ENCODE results near the gene ST3GAL4.
A peak's percentile ranks its signal among the peaks of the same experiment; 100 is the strongest.

Gene ST3GAL4

DNA sequence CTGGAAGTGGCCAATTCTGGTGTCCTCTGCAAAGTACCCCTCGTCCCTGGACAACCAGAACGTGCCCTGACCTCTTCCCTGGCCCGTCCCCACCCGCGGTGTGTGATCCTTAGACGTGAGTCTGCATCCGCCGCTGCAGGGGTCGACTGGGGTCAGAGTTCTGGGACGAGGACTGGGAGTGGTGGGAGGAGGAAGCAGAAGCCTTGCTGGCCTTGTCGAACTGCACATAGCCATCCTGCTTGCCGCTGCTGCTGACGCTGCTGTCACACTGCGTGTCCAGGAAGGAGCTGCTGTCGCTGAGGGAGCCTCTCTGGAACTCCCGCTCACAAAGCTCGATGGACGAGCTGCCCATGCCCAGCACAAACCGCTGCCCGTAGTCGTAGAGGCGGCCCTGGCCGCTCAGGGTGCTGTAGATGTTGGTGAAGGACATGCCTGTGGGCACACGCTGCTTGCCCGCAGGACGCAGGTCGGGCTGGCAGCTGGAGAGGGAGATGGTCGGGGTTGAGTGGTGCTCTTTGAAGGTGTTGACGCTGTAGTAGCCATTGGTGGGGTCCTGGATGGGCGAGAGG lies 69.1 kb downstream of the ST3GAL4 start:
- DNase-seq (ENCODE audit: low read depth in 2 of 2): no peak

DNA sequence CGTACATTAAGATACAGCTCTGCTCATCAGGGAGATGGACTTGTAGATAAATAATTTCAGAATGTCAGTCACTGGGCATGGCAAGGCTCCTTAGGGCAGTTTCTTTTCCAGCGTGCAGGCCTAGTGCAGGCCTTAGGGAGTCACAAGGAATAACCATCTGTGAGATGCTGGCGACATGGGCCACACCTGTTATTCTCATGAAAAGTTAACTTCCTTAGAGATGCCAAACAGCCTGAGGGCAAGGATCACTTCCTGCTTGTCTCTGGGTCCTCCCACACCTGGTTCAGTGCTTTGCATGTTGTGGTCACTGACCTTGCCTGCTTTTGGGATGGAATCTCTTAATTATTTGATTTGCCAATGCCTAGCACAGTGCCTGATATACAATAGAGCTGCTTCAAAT lies 70.6 kb downstream of the ST3GAL4 start:
- no peak for DNase-seq (ENCODE audit: low read depth in 2 of 2)

DNA sequence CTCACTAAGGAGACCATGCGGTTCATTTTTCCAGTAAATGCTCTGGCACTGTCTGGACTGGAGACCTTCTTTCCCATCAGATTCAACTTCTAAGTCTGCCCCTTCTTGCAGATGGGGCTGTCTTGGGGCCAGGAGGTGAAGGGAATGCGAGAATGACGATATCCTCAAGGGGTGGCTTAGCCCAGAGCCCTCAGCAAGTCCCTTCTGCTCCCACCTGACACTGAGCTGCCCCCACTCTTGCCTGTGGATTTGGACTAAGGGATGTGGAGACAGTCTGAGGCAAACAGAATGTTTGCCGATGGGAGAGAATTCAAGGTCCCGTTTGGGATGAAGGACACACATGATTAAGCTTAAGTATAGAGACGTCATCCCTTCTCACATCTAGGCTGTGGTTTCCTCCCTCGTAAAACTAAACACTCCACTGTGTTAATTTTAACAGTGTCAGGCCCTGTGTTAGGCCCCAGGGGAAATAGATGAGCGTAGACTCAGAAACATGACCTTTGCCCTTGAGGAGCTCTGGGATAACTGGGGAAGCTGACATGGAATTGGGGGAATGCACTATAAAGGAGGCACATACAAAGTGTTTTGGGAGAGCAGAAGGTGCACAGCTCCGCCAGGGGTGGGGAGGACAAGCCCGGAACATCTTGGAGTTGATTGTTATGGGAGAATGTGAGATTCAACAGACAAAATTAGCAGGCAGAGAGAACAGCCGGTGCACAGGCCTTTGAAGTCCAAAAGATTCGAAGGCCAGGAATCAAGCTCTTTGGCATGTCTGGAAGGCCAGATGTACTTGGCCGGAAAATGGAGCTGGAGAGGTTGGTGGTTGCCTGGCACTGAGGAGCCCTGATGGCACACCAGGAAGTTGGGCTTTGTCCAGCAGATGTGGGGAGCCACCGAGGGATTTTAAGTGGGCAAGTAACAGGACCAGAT lies 71.6 kb downstream of the ST3GAL4 start:
- no peak for DNase-seq (ENCODE audit: low read depth in 2 of 2)

DNA sequence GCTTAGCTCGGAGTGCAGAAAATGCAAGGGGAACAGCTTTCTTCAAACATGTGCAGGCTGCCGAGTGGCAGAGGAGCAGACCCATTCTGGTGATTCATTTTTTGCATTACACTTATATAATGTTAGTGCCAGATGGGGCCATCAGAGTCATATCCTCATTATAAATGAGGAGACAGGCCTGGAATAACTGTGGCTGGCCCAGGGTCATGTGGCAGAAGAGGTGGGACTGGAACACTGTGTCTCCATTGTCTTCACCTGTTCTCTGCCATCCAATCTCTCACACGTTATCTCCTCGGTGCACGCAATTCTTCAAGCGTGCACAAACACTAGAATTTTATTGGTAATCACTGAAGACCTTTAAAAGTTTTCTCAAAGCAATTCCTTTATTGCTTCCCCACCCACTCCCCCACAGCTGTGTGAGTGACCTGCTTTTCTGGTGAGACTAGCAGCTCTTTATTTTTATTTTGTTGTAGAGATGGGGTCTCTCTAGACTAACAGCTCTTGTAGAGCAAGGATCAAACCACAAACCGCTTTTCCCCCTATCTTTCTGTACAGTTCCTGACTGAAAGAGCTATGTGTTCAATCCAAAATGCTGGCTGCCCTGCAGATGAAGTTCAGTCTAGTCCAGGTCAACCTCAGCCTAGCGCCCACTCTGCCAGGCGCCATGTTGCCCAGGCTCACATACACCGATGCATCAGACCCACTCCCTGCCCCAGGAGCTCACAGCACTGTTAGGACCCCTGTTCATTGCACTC lies 75.3 kb downstream of the ST3GAL4 start:
- no peak for DNase-seq (ENCODE audit: low read depth in 2 of 2)

DNA sequence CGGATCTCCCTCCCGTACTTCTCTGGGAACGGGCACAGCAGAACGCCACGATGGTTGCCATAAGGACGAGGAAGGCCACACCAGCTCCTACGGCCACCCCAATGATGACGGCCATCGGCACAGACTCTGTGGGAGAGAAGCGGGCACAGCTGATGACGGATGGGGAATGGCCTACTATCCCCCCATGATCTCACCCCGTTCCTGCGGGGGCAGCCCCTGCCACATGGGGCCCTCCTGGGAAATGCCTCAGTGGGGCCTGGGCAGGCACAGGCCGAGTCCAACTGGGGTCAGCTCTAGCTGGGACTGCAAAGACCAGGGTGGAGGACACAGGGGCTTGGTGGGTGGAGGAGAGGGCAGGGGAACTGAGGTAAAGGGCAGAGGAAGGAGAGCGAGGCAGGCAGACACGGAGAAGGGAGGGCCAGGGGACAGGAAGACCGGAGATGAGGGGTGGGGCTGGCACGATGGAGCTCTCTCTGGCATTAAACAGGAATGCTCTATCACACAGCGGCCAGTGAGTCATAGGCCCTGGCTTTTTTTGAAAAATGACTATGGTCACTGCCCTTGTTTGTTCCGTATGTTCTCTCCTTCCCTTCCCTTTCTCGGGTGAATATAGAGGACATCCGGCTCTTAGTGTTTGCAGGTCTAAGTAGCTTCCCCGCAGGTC lies 76.0 kb downstream of the ST3GAL4 start:
- DNase-seq (ENCODE audit: low read depth in 2 of 2): no peak

DNA sequence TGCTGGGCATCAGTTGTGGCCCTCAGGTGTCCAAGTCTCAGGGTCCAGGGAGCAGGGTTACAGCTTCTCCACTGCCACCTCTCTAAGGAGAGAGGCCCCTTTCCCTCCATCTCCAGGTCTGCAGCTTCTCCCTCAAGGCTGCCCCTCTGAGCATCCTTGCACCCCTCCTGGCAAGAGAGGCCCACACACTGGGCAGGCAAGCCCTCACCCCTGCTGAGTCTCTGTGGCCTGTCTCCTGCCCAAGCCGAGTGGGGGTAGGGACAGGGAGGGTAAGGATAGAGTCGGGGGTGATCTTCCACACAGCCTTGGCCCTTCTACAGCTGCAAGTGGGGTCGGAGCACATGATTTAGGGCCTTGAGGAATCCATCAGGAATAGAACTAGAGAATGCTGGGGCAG lies 76.6 kb downstream of the ST3GAL4 start:
- DNase-seq (ENCODE audit: low read depth in 2 of 2): no peak

DNA sequence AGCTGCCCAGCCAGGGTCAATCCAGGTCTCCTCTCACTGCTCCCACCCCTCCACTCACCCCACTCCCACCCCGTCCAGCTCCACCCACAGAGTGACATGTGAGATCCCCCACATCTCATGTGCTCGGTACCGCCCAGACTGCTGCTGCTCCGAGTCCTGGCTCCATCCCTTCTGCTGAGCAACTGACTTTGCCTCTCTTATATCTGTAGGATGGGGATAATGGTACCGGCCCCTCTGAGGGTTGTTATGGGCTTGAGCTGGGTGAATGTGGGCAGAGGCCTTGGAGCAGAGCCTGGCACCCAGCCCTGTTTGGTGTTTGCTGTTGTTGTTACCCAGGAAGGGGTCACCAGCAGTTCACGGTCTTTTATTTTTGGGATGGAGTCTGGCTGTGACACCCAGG lies 77.0 kb downstream of the ST3GAL4 start:
- no peak for DNase-seq (ENCODE audit: low read depth in 2 of 2)

DNA sequence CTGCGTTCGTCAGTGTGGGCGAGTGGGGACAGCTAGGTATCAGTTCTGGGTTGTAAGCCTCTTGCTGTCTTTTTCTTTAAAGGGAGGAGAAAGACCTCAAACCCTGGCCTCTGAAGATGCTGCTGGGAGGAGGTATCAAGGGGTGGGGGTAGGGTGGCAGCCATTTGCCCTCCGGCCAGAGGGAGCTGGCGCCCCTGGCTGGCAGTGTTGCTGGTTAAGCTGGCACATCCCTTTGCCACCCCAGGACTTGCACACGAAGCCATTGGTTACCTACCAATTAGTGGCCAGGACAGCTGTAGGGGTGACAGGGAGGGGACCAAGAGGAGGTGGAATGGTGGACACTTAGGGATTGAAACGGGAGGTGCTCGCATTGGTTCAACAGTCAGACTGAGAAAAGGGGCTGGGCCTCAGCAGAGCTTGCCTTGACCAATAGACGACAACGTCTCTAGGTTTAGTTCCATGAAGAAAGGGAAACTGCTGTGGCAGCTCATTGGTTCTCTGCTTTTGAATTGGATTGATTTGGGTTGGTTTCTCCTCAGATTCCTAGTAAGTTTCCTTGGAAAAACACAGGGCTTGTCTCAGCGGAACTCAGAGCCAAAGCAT lies 77.9 kb downstream of the ST3GAL4 start:
- DNase-seq (ENCODE audit: low read depth in 2 of 2): no peak

DNA sequence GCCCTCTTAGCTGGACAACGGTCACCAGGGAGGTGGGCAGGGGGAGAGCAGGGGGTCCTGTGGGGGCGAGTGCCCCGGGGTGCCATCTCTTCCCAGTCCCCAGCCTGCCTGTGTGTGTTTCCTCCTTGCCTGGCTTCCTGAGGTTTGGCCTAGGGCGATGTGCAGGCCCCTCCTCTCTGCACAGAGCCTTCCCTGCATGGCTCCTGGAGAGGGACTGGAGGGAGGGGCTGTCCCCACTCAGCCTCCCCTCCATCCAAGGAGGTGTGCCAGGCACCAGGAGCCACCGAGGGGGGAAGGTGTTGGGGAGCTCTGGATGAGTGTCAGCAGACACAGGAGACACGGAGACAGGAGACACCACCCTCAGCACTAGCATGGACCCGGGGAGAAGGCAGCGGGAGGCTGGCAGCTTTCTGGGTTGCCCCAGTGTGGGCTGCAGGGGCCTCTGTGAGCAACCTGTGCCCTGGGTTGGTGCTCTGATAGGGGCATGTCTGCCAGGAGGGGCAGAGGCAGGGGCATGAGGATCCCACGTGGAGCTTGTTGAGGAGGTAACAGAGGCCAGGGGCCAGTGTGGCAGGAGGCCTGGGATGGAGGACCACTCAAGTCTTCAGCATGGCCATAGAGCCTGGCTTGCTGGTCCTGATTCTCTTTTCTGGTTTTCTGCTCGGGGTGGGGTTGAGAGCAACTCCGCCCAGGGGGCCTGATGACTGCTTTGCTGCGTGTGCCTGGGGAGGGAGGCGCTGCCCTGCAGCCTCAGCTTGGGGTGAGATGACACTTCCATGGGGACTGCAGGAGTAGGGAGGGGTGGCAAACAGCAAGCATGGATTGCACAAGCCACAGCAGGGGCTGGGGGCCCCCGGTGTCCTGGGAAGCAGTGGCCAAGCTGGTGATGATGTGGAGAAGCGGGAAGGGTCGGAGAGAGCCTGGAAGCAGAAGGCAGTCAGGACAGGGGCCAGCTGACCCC lies 78.8 kb downstream of the ST3GAL4 start:
- no peak for DNase-seq (ENCODE audit: low read depth in 2 of 2)

DNA sequence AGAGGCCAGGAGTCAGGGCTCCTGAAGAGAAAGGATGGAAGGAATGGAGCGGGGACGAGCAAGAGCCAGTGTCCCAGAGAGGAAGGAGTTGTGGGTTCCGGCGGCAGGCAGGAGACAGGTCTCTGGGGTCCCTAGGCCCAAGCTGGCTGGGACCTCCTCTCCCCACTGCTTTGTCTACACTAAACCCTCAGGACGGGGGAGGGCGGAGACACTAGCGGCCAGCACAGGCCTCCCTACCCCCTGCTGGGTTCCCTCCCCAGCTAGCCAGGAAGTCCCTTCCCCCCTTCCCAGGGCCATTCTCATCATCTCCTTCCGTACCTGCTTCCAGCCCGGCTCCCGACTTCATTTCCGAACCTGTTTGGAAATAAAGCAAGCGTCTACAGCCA lies 79.5 kb downstream of the ST3GAL4 start:
- DNase-seq (ENCODE audit: low read depth in 2 of 2): no peak

DNA sequence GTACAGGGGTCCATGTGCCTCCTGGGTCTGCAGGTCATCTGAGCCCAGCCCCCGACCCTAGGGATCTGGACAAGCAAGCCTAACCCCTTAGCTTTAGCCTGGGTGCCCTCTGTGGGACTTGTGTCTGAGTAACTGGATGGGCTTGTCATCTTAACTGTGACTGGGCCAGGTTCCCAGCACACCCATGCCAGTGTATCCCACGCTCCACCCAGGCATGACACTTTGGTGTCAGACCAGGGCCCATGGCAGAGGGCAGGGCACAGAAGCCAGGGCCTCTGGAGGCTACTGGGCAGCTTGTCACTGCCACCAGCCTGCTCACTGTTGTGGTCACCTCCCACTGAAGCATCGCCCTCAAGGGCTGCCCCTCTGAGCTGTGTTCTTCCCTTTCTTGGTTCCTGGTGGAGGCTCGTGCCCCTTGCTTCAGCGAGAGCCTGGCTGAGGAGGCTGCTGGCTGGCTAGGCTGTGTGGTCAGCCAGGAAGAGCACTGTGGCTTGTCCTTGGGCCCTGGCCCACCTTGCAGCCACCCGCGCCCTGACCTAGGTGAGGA lies 80.8 kb downstream of the ST3GAL4 start:
- no peak for DNase-seq (ENCODE audit: low read depth in 2 of 2)

DNA sequence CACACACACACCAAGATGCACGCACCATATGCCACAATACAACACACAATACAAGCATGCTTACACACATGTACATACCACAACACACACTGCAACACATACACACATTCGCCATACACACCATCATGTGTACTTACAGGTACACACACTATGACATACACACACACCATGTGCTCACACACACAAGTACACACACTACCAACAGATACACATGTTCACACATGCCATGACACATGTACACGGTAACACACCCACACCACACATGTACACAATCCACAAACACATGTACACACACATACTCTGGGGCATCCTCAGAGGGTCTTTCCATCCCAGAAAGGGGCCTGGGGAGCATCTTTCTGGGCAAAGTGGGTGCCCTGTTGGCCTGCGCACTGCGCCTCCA lies 82.2 kb downstream of the ST3GAL4 start:
- DNase-seq (ENCODE audit: low read depth in 2 of 2): no peak

DNA sequence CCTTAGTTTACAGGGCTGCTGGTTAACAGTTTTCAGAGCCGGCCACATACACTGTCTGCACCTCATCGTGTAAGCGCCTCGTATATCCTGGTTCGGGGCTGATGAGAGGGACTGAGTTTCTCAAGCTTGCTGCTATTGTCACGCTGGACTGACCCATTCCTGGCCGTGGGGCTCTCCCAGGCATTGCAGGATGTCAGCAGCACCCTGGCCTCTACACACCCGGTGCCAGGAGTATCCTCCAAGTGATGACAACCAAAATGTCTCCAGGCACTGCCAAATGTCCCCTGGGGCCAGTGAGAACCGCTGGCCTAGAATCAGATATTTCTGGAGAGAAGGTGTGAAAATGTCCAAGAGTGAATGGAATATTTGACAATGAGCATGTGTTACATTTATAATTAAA lies 82.8 kb downstream of the ST3GAL4 start:
- DNase-seq (ENCODE audit: low read depth in 2 of 2): no peak

DNA sequence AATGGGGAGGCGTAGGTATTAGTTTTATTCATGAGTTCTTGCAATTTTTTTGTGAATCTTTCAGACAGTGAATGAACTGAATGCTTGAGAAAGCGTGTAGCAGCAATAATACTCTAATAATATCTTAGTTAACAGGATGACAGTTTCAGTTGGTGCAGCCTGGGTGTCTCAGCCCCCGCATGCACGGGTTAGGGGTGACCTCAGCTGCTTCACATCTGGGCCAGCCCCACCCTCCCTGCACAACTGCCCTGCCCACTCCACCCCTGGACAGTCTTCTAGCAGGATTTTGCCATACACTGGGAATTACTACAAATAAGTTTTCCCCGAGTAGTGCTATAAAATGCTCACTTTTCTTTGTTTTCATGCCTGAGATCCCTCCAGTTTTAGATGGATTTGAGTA lies 83.2 kb downstream of the ST3GAL4 start:
- DNase-seq (ENCODE audit: low read depth in 2 of 2): no peak

DNA sequence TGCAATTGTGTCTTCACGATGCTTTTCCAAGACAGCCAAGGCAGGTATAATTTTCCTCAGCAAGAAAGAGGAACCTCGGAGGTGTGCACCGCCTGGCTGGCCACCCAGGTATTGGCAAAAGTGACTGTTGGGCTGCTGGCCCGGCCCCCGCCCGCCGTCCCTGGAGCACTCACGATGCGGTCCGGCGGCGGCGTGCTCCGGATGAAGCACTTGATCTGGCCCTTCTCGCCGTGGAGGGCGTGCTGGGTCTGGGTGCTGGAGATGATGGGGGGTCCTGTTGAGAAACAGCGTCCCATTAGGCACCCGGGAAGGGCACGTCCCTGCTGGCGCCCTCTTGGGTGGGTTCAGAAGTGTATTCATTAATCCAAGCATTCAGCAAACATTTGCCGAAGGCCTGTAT lies 84.8 kb downstream of the ST3GAL4 start:
- DNase-seq (ENCODE audit: low read depth in 2 of 2): no peak

DNA sequence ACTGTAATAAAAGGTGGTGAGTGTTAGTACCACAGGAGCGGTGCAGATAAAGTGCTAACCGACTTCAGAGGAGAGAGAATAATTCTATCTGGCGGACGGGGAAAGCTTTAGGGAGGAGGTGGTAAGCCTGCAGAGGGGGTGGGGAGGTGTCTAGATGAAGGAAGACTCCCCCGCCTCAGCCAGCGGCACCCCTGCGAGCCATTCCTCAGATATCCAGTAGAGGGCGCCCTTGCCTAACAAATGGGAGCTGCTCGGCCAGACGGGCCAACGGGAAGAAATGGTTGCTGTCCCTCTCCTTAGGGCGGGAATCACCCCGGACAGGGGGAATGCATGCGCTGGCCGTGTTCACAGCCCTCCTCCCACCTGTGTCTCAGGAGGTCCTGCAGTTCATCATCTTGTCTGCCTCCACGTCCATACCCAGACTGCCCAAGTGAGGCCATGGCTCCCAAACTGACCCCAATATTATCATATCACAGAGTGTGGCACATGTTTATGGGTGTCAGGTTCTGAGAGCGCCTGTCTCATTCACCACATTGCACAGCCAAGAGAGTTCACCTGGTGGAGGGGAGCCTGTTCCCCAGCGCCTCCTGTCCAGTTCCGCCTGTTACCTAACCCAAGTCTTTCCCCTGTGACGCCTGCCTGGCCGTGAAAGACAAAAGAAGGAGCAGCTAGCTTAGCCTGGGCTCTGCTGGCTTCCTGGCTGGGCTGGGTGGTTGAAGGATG lies 85.5 kb downstream of the ST3GAL4 start:
- DNase-seq (ENCODE audit: low read depth in 2 of 2): peak; percentile 39 to 54

DNA sequence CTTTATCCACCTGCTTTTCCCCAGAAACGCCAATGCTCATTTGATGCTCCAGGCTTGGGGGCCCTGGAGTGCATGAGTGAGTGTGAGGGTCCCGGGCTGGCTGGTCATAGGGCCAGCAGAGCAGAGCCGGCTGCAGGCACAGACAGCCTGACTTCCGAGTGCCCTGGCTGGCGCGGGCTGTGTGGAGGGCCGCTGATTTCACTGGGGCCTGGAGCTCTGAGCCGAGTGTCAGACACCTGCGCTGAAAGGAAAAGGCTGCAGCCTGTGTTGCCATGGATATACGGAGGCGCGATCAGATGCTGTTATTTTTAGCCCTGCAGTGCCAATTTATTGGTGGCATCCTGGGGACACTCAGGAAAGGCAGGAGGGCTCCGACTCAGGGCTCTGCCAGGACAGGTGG lies 87.6 kb downstream of the ST3GAL4 start:
- DNase-seq (ENCODE audit: low read depth in 2 of 2): no peak

DNA sequence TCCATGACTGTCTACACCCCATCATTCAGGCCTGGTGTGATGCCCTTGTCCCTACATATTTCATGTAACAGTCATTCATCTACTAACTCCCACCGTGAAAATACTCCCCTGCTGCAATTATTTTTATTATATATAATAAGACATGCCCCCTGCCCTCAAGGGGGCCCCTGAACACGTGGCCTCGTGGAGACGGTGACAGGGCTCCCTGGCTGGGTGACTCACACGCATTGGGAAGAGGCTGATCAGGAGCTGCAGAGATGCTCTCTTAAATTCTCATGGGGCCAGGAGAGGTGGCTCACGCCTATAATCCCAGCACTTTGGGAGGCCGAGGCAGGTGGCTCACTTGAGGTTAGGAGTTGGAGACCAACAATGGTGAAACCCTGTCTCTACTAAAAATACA lies 88.6 kb downstream of the ST3GAL4 start:
- no peak for DNase-seq (ENCODE audit: low read depth in 2 of 2)

DNA sequence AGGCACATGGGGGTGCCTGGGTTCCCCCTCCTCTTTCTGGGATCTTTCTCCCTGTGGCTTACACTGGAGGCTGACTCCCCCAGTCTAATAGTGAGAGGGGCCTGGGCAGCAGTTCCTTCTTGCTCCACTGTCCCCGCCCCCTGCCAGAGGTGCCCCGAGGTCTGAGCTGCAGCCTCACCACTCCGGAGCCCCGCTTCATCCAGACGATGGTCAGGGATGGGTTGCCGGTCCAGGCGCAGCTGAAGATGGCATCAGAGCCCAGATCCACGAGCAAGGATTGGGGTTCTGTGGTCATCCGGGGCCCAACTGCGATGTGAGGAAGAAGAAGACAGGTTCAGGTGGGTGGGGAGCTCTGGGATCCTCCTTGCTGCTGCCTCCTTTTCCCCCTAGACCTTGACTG lies 91.1 kb downstream of the ST3GAL4 start:
- no peak for DNase-seq (ENCODE audit: low read depth in 2 of 2)

DNA sequence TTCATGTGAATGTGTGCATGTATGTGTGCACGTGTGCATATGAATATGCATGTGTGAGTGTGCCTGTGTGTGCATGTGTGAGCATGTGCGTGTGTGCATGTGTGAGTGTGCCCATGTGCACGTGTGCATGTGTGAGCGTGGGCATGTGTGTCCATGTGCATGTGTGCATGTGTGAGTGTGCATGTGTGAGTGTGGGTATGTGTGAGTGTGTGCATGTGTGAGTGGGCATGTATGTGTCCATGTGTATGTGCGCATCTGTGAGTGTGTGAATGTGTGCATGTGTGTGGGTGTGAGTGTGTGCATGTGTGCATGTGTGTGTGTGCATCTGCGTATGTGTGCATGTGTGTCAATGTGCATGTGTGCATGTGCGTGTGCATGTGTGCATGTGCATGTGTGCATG lies 94.7 kb downstream of the ST3GAL4 start:
- no peak for DNase-seq (ENCODE audit: low read depth in 2 of 2)

Data from stimulated activated CD8-positive, alpha-beta memory T cell treated with anti-CD3 and anti-CD28 coated beads, Interleukin-7, amount 100 ng/mL, for 1 hour (primary cell).